DND-41 (cell line): ENCODE data around the gene THNSL1.

Experiments used
- ATAC-seq: fragments of 200-7000 bp; cut with Tn5 transposase; 3 replicates; pipeline ENCODE4 v1.9.1; 2021; ENCODE audit warnings: low read depth; ENCODE audit not compliant: insufficient read depth
- DNase-seq: peaks from one replicate; pipeline ENCODE4 v3.0.0-alpha.2; 2020
- H2AFZ ChIP-seq: 2 replicates; pipeline ENCODE4 v1.6.0; 2012; ENCODE audit warnings: low read depth, low read length
- H3K27ac ChIP-seq: 2 replicates; pipeline ENCODE4 v1.5.1; 2012; ENCODE audit warnings: low read length, inconsistent platforms
- H3K27me3 ChIP-seq: fragments of 200-600 bp; sonication (generic); 2 replicates; pipeline ENCODE4 v1.6.0; 2012; ENCODE audit warnings: low read length, mild to moderate bottlenecking, inconsistent platforms; ENCODE audit not compliant: insufficient read depth, poor library complexity
- H3K36me3 ChIP-seq: 2 replicates; pipeline ENCODE4 v1.5.1; 2012; ENCODE audit warnings: low read length, inconsistent platforms; ENCODE audit not compliant: insufficient read depth
- H3K4me1 ChIP-seq: 2 replicates; pipeline ENCODE4 v1.5.1; 2012; ENCODE audit warnings: mild to moderate bottlenecking, low read length; ENCODE audit not compliant: insufficient read depth
- H3K4me2 ChIP-seq: 2 replicates; pipeline ENCODE4 v1.6.0; 2012; ENCODE audit warnings: mild to moderate bottlenecking, moderate library complexity, low read length, inconsistent platforms; ENCODE audit not compliant: insufficient read depth
- H3K4me3 ChIP-seq, 2 experiments: fragments of 200-600 bp in 1 of 2; shearing (Covaris generic) in 1 of 2; 2 replicates each; pipeline ENCODE4 v1.5.1; 2012 to 2016; ENCODE audit warnings: inconsistent platforms in 2 of 2, low read length in 2 of 2, mild to moderate bottlenecking in 2 of 2, low read depth in 1 of 2, moderate library complexity in 1 of 2
- H3K79me2 ChIP-seq: 2 replicates; pipeline ENCODE4 v1.6.0; 2012; ENCODE audit warnings: low read length, inconsistent platforms; ENCODE audit not compliant: insufficient read depth
- H3K9ac ChIP-seq: 2 replicates; pipeline ENCODE4 v1.6.0; 2012; ENCODE audit warnings: low read depth, mild to moderate bottlenecking, inconsistent platforms, low read length, moderate library complexity
- H3K9me3 ChIP-seq: 2 replicates; pipeline ENCODE4 v1.5.1; 2012; ENCODE audit warnings: low read length, moderate library complexity, mild to moderate bottlenecking, inconsistent platforms; ENCODE audit not compliant: insufficient read depth, severe bottlenecking
- H4K20me1 ChIP-seq: 2 replicates; pipeline ENCODE4 v1.6.0; 2012; ENCODE audit warnings: low read length; ENCODE audit not compliant: insufficient read depth
- CTCF ChIP-seq: IDR thresholded peaks from 2 replicates; pipeline ENCODE4 v1.5.1; 2012; ENCODE audit warnings: borderline replicate concordance, low read length, moderate library complexity, mild to moderate bottlenecking; ENCODE audit not compliant: poor library complexity, severe bottlenecking; ENCODE audit errors: extremely low read depth
- EZH2 ChIP-seq: IDR thresholded peaks from 3 replicates; pipeline ENCODE4 v1.6.1; 2012; ENCODE audit warnings: borderline replicate concordance, low read depth, mild to moderate bottlenecking, moderate library complexity, low read length, inconsistent platforms; ENCODE audit not compliant: severe bottlenecking

THNSL1 gene

GRCh38 chr10:24969841-24970281 lies 46.6 kb upstream of the THNSL1 start:
- Histone ChIP-seq H3K27ac (no peak overlapping the region), H3K36me3 (no peaks in the 10 kb centered on the region), H3K79me2 (no peaks in the 10 kb centered on the region), H3K9ac (no peak overlapping the region), H4K20me1 (no peaks in the 10 kb centered on the region), H3K4me2 (no peak overlapping the region), H3K27me3 (no peaks in the 10 kb centered on the region), H2AFZ (no peak overlapping the region), H3K4me3 (no peak overlapping the region), H3K4me1 (no peaks in the 10 kb centered on the region), H3K9me3 (no peaks in the 10 kb centered on the region)
- ATAC-seq (no peak), DNase-seq (no peak)
- TF ChIP-seq EZH2 (no peak), CTCF (no peak)

DNA sequence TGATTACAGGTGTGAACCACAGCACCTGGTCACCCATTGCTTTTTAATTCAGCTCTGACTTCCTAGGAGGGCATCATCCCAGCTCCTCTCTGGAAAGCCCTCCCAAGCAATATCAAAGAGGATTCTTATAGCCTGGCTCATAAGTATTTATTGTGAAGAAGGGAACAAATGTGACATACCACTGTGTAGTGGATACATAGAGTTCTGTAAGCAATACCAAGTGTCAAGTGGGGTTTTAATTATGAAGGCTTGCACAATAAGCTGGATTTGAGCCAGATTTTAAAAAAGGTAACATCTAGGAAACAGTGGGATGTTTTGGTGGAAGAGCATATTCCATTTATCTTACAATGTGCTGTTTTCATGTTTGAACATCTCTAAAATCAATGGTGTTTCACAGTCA lies 45.0 kb upstream of the THNSL1 start:
- Histone ChIP-seq H3K9ac (no peak overlapping the region), H3K4me1 (no peaks in the 10 kb centered on the region), H3K4me2 (no peak overlapping the region), H3K4me3 (no peak overlapping the region), H3K27me3 (no peaks in the 10 kb centered on the region), H4K20me1 (no peaks in the 10 kb centered on the region), H3K79me2 (no peaks in the 10 kb centered on the region), H3K36me3 (no peaks in the 10 kb centered on the region), H3K27ac (no peak overlapping the region), H3K9me3 (no peaks in the 10 kb centered on the region), H2AFZ (no peak overlapping the region)
- no peak for DNase-seq
- ATAC-seq = no peak
- TF ChIP-seq EZH2 (no peak), CTCF (no peak)

- TF ChIP-seq EZH2 (no peak), CTCF (no peak)
These were observed 43.2 kb upstream of the THNSL1 start for GRCh38 chr10:24973163-24973562.

DNA sequence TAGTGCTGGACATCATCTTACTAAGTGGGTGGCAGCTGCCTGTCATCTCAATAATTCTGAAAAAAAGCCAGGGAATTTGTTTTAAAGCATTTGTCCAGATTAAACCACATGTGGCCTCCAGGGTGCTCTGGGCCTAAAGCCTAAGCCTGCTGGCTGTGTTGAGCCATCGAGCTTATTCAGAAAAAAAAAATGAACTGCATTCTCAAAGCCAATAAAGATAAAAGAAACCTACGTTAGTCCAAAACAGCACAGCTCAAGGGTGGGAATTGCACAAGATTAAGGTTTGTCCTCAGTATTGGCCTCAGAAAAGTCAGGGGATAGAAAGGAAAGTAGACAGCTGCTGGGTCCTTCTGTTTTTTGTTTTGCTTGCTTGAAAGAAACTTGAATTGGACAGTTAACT lies 41.4 kb upstream of the THNSL1 start:
- no peak for DNase-seq
- Histone ChIP-seq H3K27ac (no peak overlapping the region), H2AFZ (no peak overlapping the region), H3K9me3 (no peaks in the 10 kb centered on the region), H3K27me3 (no peaks in the 10 kb centered on the region), H3K4me3 (no peak overlapping the region), H4K20me1 (no peaks in the 10 kb centered on the region), H3K4me2 (no peak overlapping the region), H3K4me1 (no peaks in the 10 kb centered on the region), H3K36me3 (no peaks in the 10 kb centered on the region), H3K9ac (no peak overlapping the region), H3K79me2 (no peaks in the 10 kb centered on the region)
- ATAC-seq = no peak
- TF ChIP-seq CTCF (no peak), EZH2 (no peak)

More at GRCh38 chr10:24973163-24973562, 43.2 kb upstream of the THNSL1 start:
- Histone ChIP-seq H3K27me3 (no peaks in the 10 kb centered on the region), H3K9me3 (no peaks in the 10 kb centered on the region), H3K79me2 (no peaks in the 10 kb centered on the region), H3K27ac (no peak overlapping the region), H3K4me3 (no peak overlapping the region), H3K36me3 (no peaks in the 10 kb centered on the region), H3K4me1 (no peaks in the 10 kb centered on the region), H2AFZ (no peak overlapping the region), H4K20me1 (no peaks in the 10 kb centered on the region), H3K4me2 (no peak overlapping the region), H3K9ac (no peak overlapping the region)
- DNase-seq = no peak
- ATAC-seq = no peak
